Right atrium auricular region (tissue), 2 donors: Measurements from ENCODE around the gene MCHR1. TPM values are rescaled to one million over a fixed set of nuclear protein-coding genes. Genes with fewer than 3 reads are reported as not detected.

ENCODE experiments used
- DNase-seq: peaks from one replicate; pipeline ENCODE4 v3.0.0-alpha.2; 2019; ENCODE audit warnings: low spot score
- H3K27ac ChIP-seq, 2 donors: fragments of 200-600 bp; sonication (generic); 1 replicate in 1 of 2; 2 replicates in 1 of 2; pipeline ENCODE4 v1.5.1; 2016 to 2019
- H3K27me3 ChIP-seq, 2 donors: fragments of 200-600 bp; sonication (generic); one replicate each; pipeline versions ENCODE4 v1.5.1 to v1.6.0; 2017 to 2019
- H3K36me3 ChIP-seq: fragments of 200-600 bp; sonication (generic); one replicate; pipeline ENCODE4 v1.5.1; 2016
- H3K4me1 ChIP-seq, 2 donors: fragments of 200-600 bp; sonication (generic); one replicate each; pipeline versions ENCODE4 v1.5.1 to v1.6.0; 2017 to 2019
- H3K4me3 ChIP-seq, 2 donors: fragments of 200-600 bp; sonication (generic); 1 replicate in 1 of 2; 2 replicates in 1 of 2; pipeline ENCODE4 v1.5.1; 2017 to 2019; ENCODE audit warnings: mild to moderate bottlenecking in 1 of 2, moderate library complexity in 1 of 2
- H3K9me3 ChIP-seq, 2 donors: fragments of 200-600 bp; sonication (generic); one replicate each; pipeline ENCODE4 v1.5.1; 2019
- CTCF ChIP-seq, 2 donors: fragments of 200-600 bp; sonication (generic); IDR thresholded peaks; one replicate each; pipeline ENCODE4 v1.5.1; 2019; ENCODE audit warnings: antibody characterized with exemption in 2 of 2
- total RNA-seq, 2 donors: library from RNA; depleted of rRNA; stranded (reverse); fragments of >200 nt; gene quantifications; one replicate each; pipeline ENCODE4 v1.1.0, GENCODE V29; 2016

MCHR1 gene
- total RNA-seq, 2 donors from 2014 or later = 2.0 TPM; not detected in 1

GRCh38 chr22:40635940-40636379, 43.3 kb upstream of the MCHR1 start:
- H3K27ac ChIP-seq = peak overlapping the region; percentile 87 to 93
- no peak for TF ChIP-seq CTCF (IDR thresholded peaks at IDR 0.05)
- H3K4me1 ChIP-seq = peaks cover 0 to 30% of the 10 kb centered on the region in 2 donors
- H3K4me3 ChIP-seq = peak overlapping the region; percentile 76 to 93
- H3K27me3 ChIP-seq = no peaks in the 10 kb centered on the region
- DNase-seq = peak; percentile 57
- no peaks in the 10 kb centered on the region for H3K36me3 ChIP-seq
- no peaks in the 10 kb centered on the region for H3K9me3 ChIP-seq

- peak within 1 kb of the TSS; percentile 76 to 93 for H3K4me3 ChIP-seq
Observed at GRCh38 chr22:40636380-40637182, 42.7 kb upstream of the MCHR1 start, which contains the start of gene MRTFA. TSS of gene MRTFA (minus strand) at chr22:40636719.

GRCh38 chr22:40637183-40638150, 41.8 kb upstream of the MCHR1 start:
- peak overlapping the region; percentile 87 to 93 for H3K27ac ChIP-seq

More at GRCh38 chr22:40636380-40637182, 42.7 kb upstream of the MCHR1 start, which contains the start of gene MRTFA:
- peaks cover 0 to 30% of the 10 kb centered on the region in 2 donors for H3K4me1 ChIP-seq
- TF ChIP-seq CTCF (IDR thresholded peaks at IDR 0.05) = no peak
- DNase-seq = peak; percentile 100
- H3K27ac ChIP-seq = peak within 1 kb of the TSS; percentile 87 to 93
- no peaks in the 10 kb centered on the region for H3K9me3 ChIP-seq
- H3K27me3 ChIP-seq = no peaks in the 10 kb centered on the region
- no peaks in the 10 kb centered on the region for H3K36me3 ChIP-seq

GRCh38 chr22:40638261-40638660, 41.0 kb upstream of the MCHR1 start:
- peak overlapping the region in 1 of 2 donors; percentile 93 for H3K4me3 ChIP-seq
- H3K9me3 ChIP-seq = no peaks in the 10 kb centered on the region
- H3K27ac ChIP-seq = no peak overlapping the region
- H3K36me3 ChIP-seq = no peaks in the 10 kb centered on the region
- H3K27me3 ChIP-seq = no peaks in the 10 kb centered on the region
- DNase-seq = peak; percentile 56
- peaks cover 0 to 30% of the 10 kb centered on the region in 2 donors for H3K4me1 ChIP-seq
- no peak for TF ChIP-seq CTCF (IDR thresholded peaks at IDR 0.05)

More at GRCh38 chr22:40637183-40638150, 41.8 kb upstream of the MCHR1 start:
- TF ChIP-seq CTCF (IDR thresholded peaks at IDR 0.05) = peak in 1 of 2 donors; percentile 27
- no peaks in the 10 kb centered on the region for H3K36me3 ChIP-seq
- peaks cover 0 to 30% of the 10 kb centered on the region in 2 donors for H3K4me1 ChIP-seq
- no peaks in the 10 kb centered on the region for H3K9me3 ChIP-seq
- DNase-seq = peak; percentile 84
- H3K4me3 ChIP-seq = peak overlapping the region; percentile 53 to 93
- H3K27me3 ChIP-seq = no peaks in the 10 kb centered on the region

GRCh38 chr22:40641269-40641668, 38.0 kb upstream of the MCHR1 start:
- no peak for DNase-seq
- Histone ChIP-seq H3K9me3 (no peaks in the 10 kb centered on the region), H3K27me3 (no peaks in the 10 kb centered on the region), H3K4me3 (no peak overlapping the region), H3K27ac (no peak overlapping the region), H3K4me1 (peaks cover 0 to 11% of the 10 kb centered on the region in 2 donors), H3K36me3 (no peaks in the 10 kb centered on the region)
- TF ChIP-seq CTCF (IDR thresholded peaks at IDR 0.05) = no peak
